Measurements from ENCODE around the gene HSD11B2. TPM values are rescaled to one million over a fixed set of nuclear protein-coding genes. Genes with fewer than 3 reads are reported as not detected.

The HSD11B2 gene
- total RNA-seq, 1 donor from 2014 or later: 2.1 TPM

DNA sequence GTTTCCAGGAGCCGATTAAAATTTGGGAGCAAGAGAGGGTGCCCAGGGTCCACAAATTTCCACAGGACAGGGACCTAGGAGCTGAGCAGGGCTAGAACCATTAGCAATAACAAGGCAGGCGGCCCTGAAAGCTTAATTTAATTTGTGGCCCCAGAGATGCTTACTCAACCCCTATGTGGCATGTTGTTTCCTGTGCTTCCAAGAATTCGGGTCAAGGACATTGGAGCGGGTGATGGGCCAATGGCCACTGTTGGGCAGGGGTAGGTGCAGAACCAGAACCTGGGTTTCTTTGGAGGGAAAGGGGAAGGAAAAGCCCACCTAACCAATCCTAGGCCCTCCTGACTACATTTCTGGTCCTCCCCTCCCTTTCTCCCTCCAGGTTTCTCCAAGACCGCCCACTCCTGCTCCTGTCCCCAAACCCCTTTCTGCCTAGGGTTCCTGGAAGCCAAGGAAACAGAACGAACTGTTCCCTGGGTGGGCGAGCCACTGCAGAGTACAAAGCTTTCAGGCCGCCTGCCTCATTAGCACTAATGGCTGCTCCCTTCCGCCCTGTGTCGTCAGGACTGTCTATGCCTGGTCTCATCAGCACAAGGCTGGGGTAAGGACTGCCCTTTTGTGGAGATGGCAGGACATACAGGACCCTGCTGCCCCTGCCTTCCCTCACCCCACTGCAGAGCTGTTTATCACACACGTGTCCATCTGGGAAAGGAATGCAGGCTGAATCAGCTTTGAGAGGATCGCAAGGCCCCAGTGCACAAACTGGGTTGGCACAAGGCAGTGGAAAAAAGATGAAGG is 53.0 kb downstream of the HSD11B2 start:
- no peak for FAIRE-seq
- DNase-seq (ENCODE audit: low read depth): no peak
- TF ChIP-seq CTCF (IDR thresholded peaks at IDR 0.05; ENCODE audit: insufficient read depth, low read length, severe bottlenecking): no peak

DNA sequence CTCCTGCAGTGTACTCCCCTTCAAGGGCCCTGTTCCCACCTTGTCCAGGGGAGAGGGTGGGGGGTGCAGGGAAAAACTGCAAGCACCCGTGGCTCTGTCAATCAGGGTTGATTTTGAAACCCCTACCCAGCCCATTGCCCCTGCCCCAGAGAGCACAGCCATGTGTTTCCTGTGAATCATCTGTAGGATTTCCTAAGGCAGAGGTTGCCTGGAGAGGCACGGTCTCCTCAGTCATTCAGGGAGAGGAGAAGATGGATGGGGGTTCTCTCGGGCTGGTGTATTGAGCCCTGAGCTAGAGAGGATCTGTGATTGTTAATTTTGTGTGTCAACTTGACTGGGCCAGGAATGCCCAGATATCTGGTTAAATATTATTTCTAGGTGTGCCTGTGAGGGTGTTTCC is 55.9 kb downstream of the HSD11B2 start:
- Histone ChIP-seq H3K27me3 (ENCODE audit: control insufficient read depth, insufficient read depth, low read length) (no peaks in the 10 kb centered on the region), H3K4me3 (ENCODE audit: low read depth, low read length) (no peak overlapping the region), H3K36me3 (ENCODE audit: control insufficient read depth, insufficient read depth, low read length) (no peaks in the 10 kb centered on the region)
- TF ChIP-seq CTCF (IDR thresholded peaks at IDR 0.05; ENCODE audit: insufficient read depth, low read length, severe bottlenecking): no peak
- DNase-seq (ENCODE audit: low read depth) (no peak), FAIRE-seq (no peak)

More for the DNA sequence above, 53.0 kb downstream of the HSD11B2 start:
- Histone ChIP-seq H3K27me3 (ENCODE audit: control insufficient read depth, insufficient read depth, low read length) (no peaks in the 10 kb centered on the region), H3K4me3 (ENCODE audit: low read depth, low read length) (no peak overlapping the region), H3K36me3 (ENCODE audit: control insufficient read depth, insufficient read depth, low read length) (no peaks in the 10 kb centered on the region)

Other genes with a start within 250 kb of the HSD11B2 start
- 5.5 and 5.8 TPM in 2 replicates for gene MATCAP1, start 247.2 kb upstream of the HSD11B2 start, total RNA-seq
- not detected in 2 replicates for gene EXOC3L1, start 241.0 kb upstream of the HSD11B2 start, total RNA-seq
- gene E2F4, start 239.0 kb upstream of the HSD11B2 start, total RNA-seq: 47.1 and 47.6 TPM in 2 replicates
- 25.6 and 44.0 TPM in 2 replicates for gene ELMO3, start 232.0 kb upstream of the HSD11B2 start, total RNA-seq
- 35.1 and 56.9 TPM in 2 replicates for gene TMEM208, start 204.0 kb upstream of the HSD11B2 start, total RNA-seq
- 2.0 and 2.6 TPM in 2 replicates for gene FHOD1, start 183.6 kb upstream of the HSD11B2 start, total RNA-seq
- gene SLC9A5, start 182.1 kb upstream of the HSD11B2 start, total RNA-seq: 0.26 TPM in 2 replicates
- gene PLEKHG4, start 151.6 kb upstream of the HSD11B2 start, total RNA-seq: 8.2 and 11.6 TPM in 2 replicates
- not detected in 2 replicates for gene KCTD19, start 104.4 kb upstream of the HSD11B2 start, total RNA-seq
- not detected in 2 replicates for gene LRRC36, start 104.3 kb upstream of the HSD11B2 start, total RNA-seq
- gene TPPP3, start 37.6 kb upstream of the HSD11B2 start, total RNA-seq: 0.13 TPM in 1 of 2 replicates, not detected in the other
- gene ZDHHC1, start 14.6 kb upstream of the HSD11B2 start, total RNA-seq: 1.8 and 4.1 TPM in 2 replicates
- gene ATP6V0D1, start 50.0 kb downstream of the HSD11B2 start, total RNA-seq: 78.2 and 79.4 TPM in 2 replicates
- not detected in 2 replicates for gene AGRP, start 52.4 kb downstream of the HSD11B2 start, total RNA-seq
- 12.8 and 13.7 TPM in 2 replicates for gene RIPOR1, start 97.7 kb downstream of the HSD11B2 start, total RNA-seq
- gene CTCF, start 131.4 kb downstream of the HSD11B2 start, total RNA-seq: 21.1 and 26.5 TPM in 2 replicates
- not detected in 2 replicates for gene CARMIL2, start 214.0 kb downstream of the HSD11B2 start, total RNA-seq
- 8.4 and 11.0 TPM in 2 replicates for gene ACD, start 229.1 kb downstream of the HSD11B2 start, total RNA-seq
- 2.6 and 4.4 TPM in 2 replicates for gene PARD6A, start 229.8 kb downstream of the HSD11B2 start, total RNA-seq
- gene ENKD1, start 235.6 kb downstream of the HSD11B2 start, total RNA-seq: 12.8 and 15.5 TPM in 2 replicates
- 0.26 and 0.79 TPM in 2 replicates for gene C16orf86, start 235.7 kb downstream of the HSD11B2 start, total RNA-seq